Thoracic aorta (tissue), 2 donors: ENCODE data around the gene FHIT. TPM values are rescaled to one million over a fixed set of nuclear protein-coding genes. Genes with fewer than 3 reads are reported as not detected.

ENCODE experiments used
- ATAC-seq: fragments of 150-250 bp; one replicate; pipeline ENCODE4 v1.8.0; 2017; ENCODE audit warnings: low read depth; ENCODE audit not compliant: insufficient number of reproducible peaks, low FRiP score
- DNase-seq: peaks from one replicate; pipeline ENCODE4 v3.0.0-alpha.2; 2020; ENCODE audit warnings: low spot score
- H3K27ac ChIP-seq, 2 donors: fragments of 200-600 bp; sonication (generic); 1 replicate in 1 of 2; 2 replicates in 1 of 2; pipeline ENCODE4 v1.5.1; 2016; ENCODE audit warnings: mild to moderate bottlenecking in 2 of 2, moderate library complexity in 2 of 2
- H3K27me3 ChIP-seq: fragments of 200-600 bp; sonication (generic); replicated peaks from 2 replicates; pipeline ENCODE4 v1.6.0; 2016; ENCODE audit warnings: mild to moderate bottlenecking; ENCODE audit not compliant: insufficient read depth
- H3K36me3 ChIP-seq: fragments of 200-600 bp; sonication (generic); one replicate; pipeline ENCODE4 v1.5.1; 2016
- H3K4me1 ChIP-seq, 2 donors: fragments of 200-600 bp; sonication (generic); 1 replicate in 1 of 2; 2 replicates in 1 of 2; pipeline versions ENCODE4 v1.5.1 to v1.6.0; 2016; ENCODE audit warnings: low read depth in 2 of 2, mild to moderate bottlenecking in 1 of 2; ENCODE audit not compliant: control insufficient read depth in 1 of 2
- H3K4me3 ChIP-seq: fragments of 200-600 bp; sonication (generic); 2 replicates; pipeline ENCODE4 v1.5.1; 2016; ENCODE audit warnings: mild to moderate bottlenecking
- H3K9me3 ChIP-seq: fragments of 200-600 bp; sonication (generic); 2 replicates; pipeline ENCODE4 v1.5.1; 2016
- total RNA-seq, 2 donors: library from RNA; depleted of rRNA; stranded (reverse); fragments of >200 nt; gene quantifications; one replicate each; pipeline versions ENCODE4 v1.1.0 to v1.2.3, GENCODE V29; 2016
- TF ChIP-seq, protein P1 (sequence below): fragments of 200-600 bp; sonication (generic); IDR thresholded peaks from one replicate; pipeline ENCODE4 v1.5.1; 2019; ENCODE audit warnings: antibody characterized with exemption

FHIT gene
- total RNA-seq, 2 donors from 2014 or later = 2.0 to 2.3 TPM

DNA sequence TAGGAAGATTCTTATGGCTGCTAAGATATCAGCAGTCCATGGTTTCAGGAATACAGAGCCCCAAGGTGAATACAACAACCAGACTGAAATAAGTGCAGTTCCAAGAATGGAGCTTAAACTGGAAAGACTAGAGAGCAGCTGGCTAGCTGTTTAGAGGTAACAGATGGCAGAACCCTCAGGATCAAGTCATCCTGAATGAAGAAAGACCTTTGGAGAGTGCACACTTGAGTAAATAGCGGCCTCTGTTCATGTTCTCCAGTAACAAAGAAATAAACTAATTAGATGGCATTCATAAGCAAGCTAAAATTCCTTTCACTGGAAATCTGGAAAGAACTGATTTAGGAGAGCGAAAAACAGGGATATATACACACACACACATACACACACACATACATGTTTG is 968.4 kb downstream of the FHIT start:
- no peaks in the 10 kb centered on the region for H3K36me3 ChIP-seq
- TF ChIP-seq, protein P1, sequence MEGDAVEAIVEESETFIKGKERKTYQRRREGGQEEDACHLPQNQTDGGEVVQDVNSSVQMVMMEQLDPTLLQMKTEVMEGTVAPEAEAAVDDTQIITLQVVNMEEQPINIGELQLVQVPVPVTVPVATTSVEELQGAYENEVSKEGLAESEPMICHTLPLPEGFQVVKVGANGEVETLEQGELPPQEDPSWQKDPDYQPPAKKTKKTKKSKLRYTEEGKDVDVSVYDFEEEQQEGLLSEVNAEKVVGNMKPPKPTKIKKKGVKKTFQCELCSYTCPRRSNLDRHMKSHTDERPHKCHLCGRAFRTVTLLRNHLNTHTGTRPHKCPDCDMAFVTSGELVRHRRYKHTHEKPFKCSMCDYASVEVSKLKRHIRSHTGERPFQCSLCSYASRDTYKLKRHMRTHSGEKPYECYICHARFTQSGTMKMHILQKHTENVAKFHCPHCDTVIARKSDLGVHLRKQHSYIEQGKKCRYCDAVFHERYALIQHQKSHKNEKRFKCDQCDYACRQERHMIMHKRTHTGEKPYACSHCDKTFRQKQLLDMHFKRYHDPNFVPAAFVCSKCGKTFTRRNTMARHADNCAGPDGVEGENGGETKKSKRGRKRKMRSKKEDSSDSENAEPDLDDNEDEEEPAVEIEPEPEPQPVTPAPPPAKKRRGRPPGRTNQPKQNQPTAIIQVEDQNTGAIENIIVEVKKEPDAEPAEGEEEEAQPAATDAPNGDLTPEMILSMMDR = no peak
- H3K9me3 ChIP-seq = no peaks in the 10 kb centered on the region
- no peaks in the 10 kb centered on the region for H3K4me1 ChIP-seq
- ATAC-seq (no peak), DNase-seq (no peak)
- H3K27ac ChIP-seq = no peak overlapping the region
- no peaks in the 10 kb centered on the region for H3K27me3 ChIP-seq
- H3K4me3 ChIP-seq = no peak overlapping the region

- H3K27ac ChIP-seq = no peak overlapping the region
- ATAC-seq = no peak
- H3K27me3 ChIP-seq = no peaks in the 10 kb centered on the region
- no peaks in the 10 kb centered on the region for H3K9me3 ChIP-seq
- H3K4me1 ChIP-seq = no peaks in the 10 kb centered on the region
- TF ChIP-seq, protein P1 = no peak
- H3K36me3 ChIP-seq = no peaks in the 10 kb centered on the region
- no peak overlapping the region for H3K4me3 ChIP-seq
- DNase-seq = no peak
Measured at GRCh38 chr3:60281970-60282369, 969.3 kb downstream of the FHIT start.

DNA sequence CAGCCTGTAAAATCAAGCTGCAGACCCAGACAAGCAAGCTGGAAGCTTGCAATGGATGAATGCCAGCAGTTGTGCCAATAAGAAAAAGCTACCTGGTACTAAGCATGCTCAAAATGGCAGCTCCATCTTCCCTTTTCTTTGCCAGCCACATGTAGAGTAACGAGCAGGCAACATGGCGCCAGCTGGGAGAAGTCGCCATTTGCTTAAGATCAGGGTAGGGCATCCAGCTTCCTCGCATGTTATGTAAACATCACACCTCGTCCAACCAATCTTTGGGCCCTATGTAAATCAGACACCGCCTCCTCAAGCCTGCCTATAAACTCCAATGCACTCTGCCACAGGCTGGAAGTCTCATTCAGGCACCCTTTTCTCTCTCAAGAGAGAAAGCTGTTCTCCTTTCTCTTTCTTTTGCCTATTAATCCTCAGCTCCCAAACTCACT is 973.9 kb downstream of the FHIT start:
- no peak overlapping the region for H3K27ac ChIP-seq
- DNase-seq (no peak), ATAC-seq (no peak)
- no peaks in the 10 kb centered on the region for H3K9me3 ChIP-seq
- H3K36me3 ChIP-seq = no peaks in the 10 kb centered on the region
- H3K27me3 ChIP-seq = no peaks in the 10 kb centered on the region
- TF ChIP-seq, protein P1 = no peak
- H3K4me1 ChIP-seq = no peaks in the 10 kb centered on the region
- no peak overlapping the region for H3K4me3 ChIP-seq

DNA sequence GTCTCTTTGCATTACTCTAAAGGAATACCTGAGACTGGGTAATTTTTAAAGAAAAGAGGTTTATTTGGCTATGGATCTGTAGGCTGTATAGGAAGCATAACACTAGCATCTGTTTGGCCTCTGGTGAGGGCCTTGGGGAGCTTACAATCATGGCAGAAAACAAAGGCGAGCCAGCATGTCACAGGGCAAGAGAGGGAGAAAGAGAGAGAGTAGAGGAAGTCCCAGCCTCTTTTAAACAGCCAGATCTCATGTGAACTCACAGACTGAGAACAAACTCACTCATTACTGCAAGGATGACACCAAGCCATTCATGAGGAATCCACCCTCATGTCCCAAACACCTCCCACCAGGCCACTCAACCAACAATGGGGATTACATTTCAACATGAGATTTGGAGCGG is 974.6 kb downstream of the FHIT start:
- DNase-seq (no peak), ATAC-seq (no peak)

DNA sequence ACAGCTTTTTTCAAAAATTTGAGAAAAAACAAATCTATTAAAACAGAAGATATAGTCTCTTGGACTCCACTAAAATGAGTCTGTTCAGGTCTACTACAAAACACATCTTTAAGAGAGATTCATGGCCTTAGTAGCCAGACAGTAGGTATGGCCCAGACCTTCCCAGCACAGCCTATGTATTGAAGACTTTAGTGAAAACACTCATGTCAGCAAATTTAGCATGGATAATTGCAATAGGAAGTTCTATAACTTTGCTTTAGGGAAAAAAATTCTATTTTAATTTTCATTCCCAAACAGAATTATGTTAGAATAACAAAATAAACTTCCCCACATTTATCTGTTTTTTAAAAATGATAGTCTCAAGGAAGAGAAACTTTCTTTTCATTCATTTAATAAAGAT is 976.6 kb downstream of the FHIT start:
- DNase-seq (no peak), ATAC-seq (no peak)
- H3K4me1 ChIP-seq = no peaks in the 10 kb centered on the region
- H3K4me3 ChIP-seq = no peak overlapping the region
- H3K27me3 ChIP-seq = no peaks in the 10 kb centered on the region
- TF ChIP-seq, protein P1 = no peak
- no peak overlapping the region for H3K27ac ChIP-seq
- H3K9me3 ChIP-seq = no peaks in the 10 kb centered on the region
- H3K36me3 ChIP-seq = no peaks in the 10 kb centered on the region

More for the DNA sequence above, 974.6 kb downstream of the FHIT start:
- Histone ChIP-seq H3K4me3 (no peak overlapping the region), H3K27ac (no peak overlapping the region), H3K36me3 (no peaks in the 10 kb centered on the region), H3K27me3 (no peaks in the 10 kb centered on the region), H3K4me1 (no peaks in the 10 kb centered on the region), H3K9me3 (no peaks in the 10 kb centered on the region)
- TF ChIP-seq, protein P1 = no peak
